ENCODE results near the gene AGGF1. TPM values are rescaled to one million over a fixed set of nuclear protein-coding genes. Genes with fewer than 3 reads are reported as not detected.
"Not testable (repeated sequence)": the region's sequence is repeated elsewhere in the genome, so short reads cannot be mapped to it uniquely, and the experiment has no call there.

The AGGF1 gene
- total RNA-seq, 1 experiment from 2014 or later: 24.4 TPM

DNA sequence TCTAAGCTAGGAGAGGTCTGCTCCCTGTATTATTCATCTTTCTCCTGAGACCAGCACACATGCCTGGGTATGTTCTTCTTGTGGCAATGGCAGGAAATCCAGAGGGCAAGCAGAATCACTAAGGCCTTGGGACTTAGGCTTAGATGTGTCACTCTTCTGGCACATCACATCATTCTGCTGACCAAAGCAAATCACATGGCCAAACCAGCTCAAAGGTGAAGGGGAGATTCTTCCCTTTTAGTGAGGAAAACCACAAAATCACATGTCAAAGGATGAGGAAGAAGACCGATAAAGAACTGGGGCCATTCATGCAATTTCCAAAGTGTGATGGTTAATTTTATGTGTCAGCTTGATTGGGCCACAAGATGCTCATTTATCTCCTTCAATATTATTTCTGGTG lies 5.7 kb upstream of the AGGF1 start:
- DNase-seq (ENCODE audit: low read depth): no peak

DNA sequence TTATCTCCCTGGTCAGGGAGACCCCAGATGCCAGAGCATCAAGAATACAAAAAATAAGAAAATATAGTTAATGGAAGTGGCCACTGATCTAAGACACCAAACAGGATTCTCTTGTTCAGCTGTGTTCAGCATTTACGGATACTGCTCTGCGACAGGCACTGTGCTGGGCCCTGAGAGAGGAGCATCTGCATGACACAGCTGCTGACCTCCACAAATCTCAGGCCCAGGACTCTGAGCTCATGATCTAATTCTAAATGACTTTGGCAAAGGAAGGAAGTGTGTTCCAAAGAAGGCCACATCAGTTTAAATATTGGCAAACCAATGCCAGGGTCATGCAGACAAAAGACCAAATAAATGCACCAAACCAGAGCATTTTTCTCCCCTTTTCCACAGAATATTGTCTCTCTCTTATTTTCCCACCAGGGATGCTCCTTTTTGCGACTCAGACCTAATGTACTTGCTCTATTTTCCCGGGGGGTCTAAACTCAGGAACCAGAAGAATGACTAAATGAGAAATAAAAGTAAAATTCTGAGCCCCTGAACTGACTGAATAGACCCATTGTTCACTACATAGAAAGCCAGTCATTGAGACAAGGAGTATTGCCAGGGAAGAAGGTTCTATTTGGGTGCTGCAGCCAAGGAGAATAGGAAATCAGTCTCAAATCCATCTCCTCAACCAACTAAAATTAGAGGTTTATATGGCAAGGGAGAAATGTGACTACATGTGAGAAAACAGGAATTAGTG lies 1.4 kb upstream of the AGGF1 start:
- no peak for DNase-seq (ENCODE audit: low read depth)

- no peak for DNase-seq (ENCODE audit: low read depth)
These were observed 773 bp upstream of the AGGF1 start for GRCh38 chr5:77029376-77029885.

DNA sequence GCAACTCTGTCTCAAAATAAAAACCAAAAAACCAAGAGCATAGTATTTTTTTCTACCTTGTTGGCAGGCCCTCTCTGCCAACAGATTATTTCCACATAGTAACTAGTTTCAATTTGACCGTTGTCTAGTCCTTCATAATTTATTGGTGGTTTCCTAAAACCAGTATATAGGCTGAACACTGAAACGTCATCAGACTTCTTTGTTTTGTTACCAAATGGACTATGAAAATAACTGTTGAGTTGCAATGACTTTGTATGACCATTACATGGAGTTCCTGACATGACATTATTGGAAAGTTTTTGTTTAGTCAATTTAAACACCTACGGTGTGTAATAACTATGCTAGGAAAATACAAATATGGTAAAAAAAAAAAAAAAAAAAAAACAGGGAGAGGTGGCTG lies 1.7 kb downstream of the AGGF1 start:
- DNase-seq (ENCODE audit: low read depth): no peak

GRCh38 chr5:77032635-77033034 lies 2.4 kb downstream of the AGGF1 start:
- DNase-seq (ENCODE audit: low read depth): no peak

DNA sequence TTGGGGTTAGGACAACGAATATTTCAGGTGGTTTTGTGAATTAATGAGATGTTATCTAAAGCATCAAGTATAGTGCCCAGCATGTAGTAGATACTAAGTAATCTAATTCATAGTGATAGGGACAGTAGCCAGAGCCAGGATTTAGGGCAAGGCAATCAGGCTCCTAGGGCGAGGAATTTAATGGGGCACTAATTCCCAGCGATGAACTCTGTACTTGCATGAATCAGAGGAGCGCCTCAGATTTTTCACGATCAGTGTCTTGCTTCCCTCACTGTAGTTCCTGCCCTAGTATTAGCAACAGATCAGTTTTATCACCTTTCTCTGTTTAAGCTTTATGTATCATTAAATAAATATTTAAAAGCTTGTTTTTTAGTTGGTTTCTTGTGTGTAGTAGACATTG lies 3.1 kb downstream of the AGGF1 start:
- no peak for DNase-seq (ENCODE audit: low read depth)

DNA sequence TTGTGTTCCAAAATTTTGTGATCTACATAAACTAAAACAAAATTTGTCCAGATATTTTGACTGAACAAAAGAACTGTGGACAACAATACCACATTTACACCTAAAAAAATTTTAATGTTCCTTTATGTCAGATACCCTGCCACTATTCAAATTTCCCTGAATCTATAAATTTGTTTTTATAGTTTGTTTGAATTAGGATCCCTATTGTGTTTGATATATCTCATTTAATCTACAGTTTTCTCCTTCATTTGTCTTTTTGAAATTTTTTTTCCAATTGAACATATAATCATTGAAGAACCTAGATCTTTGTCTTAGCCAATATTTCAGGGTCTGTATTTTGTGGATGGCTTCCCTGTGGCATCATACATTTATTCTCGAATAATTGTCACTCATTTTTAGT lies 5.7 kb downstream of the AGGF1 start:
- DNase-seq (ENCODE audit: low read depth): no peak

DNA sequence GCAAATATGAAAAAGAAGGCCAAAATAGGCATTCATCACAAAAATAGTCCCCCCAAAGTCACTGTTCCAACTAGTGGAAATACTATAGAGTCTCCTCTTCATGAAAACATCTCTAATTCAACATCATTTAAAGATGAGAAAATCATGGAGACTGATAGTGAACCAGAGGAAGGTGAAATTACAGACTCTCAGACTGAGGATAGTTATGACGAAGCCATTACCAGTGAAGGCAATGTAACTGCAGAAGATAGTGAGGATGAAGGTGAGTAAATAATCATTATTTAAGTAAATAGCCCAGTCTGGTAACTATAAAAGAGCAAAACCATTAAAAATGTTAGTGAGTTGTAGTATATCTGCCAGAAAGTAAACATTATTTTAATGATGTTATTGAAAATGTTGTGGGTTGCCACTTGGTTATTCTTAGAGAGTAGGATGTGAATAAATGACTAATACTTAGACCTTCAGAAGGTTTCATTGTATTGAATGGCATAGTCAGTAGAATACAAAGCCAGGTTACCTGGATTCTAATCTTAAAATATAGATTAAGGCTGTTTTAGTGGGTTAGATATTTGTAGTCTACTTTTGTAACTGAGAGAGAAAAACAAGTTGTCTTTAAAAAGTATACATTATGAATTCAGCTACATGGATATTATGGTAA lies 16.3 kb downstream of the AGGF1 start:
- DNase-seq (ENCODE audit: low read depth): no peak

GRCh38 chr5:77064040-77064439 lies 33.8 kb downstream of the AGGF1 start:
- DNase-seq (ENCODE audit: low read depth): no peak

- no peak for DNase-seq (ENCODE audit: low read depth)
These were observed 35.1 kb downstream of the AGGF1 start for GRCh38 chr5:77065256-77065655.

GRCh38 chr5:77066184-77066583 lies 36.0 kb downstream of the AGGF1 start:
- DNase-seq (ENCODE audit: low read depth): no peak

DNA sequence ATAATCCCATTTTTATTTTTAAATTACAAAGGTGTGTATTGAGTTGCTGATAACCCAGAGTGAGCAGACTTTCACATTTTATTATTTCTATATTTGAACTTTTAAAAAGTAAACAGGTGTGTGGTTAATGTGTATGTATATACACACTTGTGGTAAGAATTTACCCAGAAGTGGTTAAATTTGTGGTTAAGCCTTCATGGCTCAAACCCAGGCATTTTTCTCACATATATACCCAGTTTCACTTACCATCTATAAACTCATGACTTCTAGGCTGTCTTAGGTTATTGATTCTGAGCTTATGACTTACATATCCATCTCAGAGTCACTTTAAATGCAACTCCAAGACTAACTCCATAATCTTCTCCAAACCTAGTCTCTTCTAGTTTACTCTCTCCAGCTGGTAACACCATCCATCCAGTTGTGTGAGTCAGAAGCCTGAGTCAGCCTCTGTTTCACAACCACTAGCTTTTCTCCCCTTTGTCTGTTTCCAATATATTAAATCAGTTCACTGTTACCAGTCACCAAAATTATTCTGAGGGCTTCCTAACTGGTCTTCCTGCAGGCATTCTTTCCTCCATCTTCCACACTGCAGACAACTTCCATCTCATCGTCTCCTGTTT lies 36.7 kb downstream of the AGGF1 start:
- DNase-seq (ENCODE audit: low read depth): peak; percentile 29

DNA sequence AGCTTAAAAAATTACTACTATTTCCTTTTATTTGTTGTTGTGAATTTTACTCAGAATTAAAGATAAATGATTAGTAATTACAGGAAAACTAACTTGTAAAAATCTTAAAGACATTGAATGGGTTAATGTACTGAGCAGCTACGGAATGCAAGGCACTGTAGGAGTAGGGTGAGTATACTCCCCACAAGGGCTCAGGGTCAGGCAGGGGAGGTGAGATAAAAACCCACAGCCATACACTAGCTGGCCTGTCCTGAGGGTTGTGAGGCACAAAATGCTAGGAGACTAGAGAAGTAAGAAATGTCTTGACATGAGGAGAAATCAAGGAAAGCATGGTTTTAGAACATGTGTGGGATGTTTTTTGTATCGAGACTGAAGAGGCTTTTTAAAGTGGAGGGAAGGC lies 43.5 kb downstream of the AGGF1 start:
- no peak for DNase-seq (ENCODE audit: low read depth)

DNA sequence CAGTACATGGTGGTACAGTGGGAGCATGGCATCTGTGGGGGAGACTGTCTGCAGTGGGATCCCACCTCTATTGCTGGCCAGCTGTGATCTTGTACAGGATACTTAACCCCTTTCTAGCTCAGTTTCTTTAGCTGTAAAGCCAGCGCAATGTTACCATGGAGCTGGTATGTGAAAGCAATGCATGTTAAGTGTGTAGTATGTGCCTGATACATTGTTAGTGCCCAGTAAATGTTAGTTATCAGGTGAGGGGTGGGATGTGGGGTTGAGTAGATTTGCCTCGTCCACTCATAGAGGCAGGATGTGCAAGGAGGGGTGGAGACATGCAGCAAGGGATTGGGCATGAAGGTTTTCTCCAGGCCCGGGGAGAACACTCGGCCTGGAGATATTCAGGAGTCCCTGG lies 44.5 kb downstream of the AGGF1 start:
- DNase-seq (ENCODE audit: low read depth): no peak

DNA sequence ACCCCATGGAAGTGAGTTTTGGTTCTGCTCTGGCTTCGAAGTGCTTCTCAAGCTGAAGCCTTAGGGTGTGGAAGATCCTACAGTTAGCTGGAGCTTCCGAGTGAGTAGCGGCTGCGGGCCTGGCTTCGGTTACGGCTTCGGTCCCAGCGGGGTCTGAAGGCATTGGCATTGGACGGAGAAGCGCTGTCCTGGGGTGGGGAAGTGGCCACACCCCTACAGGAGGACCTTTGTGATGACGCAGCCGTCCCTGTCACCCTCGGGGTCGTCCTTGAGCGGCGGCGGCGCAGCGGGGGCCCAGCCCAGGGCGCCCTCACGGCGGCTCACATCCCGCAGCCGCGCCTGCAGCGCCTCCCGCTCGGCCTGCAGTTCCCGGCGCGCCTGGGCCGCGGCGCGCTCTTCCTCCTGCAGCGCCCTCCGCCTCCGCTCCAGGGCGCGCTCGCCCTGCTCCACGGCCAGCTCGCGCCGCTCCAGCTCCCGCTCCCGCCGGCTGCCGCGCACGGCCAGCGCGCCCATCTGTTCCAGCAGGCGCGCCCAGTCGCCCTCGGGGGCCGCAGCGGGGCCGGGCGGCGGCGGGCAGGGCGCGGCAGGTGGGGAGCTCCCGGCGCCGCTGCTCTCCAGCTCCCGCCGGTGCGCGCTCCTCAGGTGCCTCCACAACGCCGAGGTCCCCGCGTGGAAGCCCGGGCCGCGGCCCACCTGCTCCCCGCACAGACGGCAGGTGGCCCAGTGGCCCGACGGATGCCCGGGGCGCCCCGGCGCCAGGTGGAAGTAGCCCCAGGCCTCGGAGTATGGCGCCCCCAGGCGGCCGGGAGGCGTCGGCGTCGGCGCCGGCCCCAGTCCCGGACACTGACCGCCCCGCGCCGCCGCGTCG lies 47.0 kb downstream of the AGGF1 start:
- DNase-seq (ENCODE audit: low read depth): no peak

- DNase-seq (ENCODE audit: low read depth): no peak
These were observed 47.6 kb downstream of the AGGF1 start for GRCh38 chr5:77077829-77078176.

DNA sequence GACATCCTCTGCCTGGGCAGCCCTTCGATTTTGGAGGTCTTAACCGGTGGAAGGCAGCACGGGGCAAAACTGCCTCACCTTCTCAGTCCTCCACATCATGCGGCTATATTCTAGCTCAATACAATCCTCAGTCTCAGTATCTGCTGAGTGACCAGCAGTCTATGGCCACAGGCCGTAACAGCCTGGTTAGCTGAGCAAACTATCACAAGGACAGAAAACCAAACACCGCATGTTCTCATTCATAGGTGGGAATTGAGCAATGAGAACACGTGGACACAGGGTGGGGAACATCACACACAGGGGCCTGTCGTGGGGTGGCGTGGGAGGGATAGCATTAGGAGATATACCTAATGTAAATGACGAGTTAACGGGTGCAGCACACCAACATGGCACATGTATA lies 50.3 kb downstream of the AGGF1 start:
- DNase-seq (ENCODE audit: low read depth): not testable (repeated sequence)

GRCh38 chr5:77080905-77081304 lies 50.7 kb downstream of the AGGF1 start:
- no peak for DNase-seq (ENCODE audit: low read depth)

GRCh38 chr5:77082280-77082679 lies 52.1 kb downstream of the AGGF1 start:
- DNase-seq (ENCODE audit: low read depth): no peak

DNA sequence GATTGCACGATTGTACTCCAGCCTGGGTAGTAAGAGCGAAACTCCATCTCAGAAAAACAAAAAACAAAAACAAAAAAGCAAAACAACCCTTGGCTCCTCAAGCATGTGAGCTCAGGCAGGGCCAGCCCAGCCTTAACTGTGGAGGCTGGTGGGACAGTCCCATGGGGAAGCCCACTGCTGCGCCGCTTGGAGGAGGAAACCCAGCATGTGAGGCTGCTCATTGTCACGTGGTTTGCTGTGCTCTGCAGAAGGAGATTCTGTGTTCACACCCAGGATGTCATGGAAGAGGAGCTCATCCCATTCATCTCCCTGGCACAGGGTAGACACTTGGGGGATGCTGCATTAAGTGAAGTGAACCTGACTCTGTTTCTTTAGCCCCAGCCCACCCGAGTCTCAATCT lies 52.9 kb downstream of the AGGF1 start:
- DNase-seq (ENCODE audit: low read depth): no peak

DNA sequence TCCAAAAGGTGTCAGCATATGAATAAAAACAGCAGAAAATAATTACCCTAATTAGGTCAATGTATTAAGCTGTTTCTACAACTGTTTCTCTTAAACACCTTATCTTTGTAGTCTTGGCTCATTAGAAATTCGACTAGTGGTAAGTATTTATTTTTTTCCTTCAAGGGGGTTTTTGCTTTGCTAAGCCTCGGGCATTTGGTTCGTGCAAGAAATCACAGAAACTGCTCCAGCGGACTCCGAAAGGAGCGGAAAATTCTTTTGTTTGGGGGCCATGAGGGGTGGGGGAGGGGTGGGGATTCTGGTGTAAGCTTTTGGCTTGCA lies 56.1 kb downstream of the AGGF1 start:
- no peak for DNase-seq (ENCODE audit: low read depth)

Data from HT1080 (cell line).